ENCODE results near the gene SLIT1. TPM values are rescaled to one million over a fixed set of nuclear protein-coding genes. Genes with fewer than 3 reads are reported as not detected.

SLIT1 gene
- 9.5 and 13.5 TPM in 2 replicates for polyA plus RNA-seq
- 18.3 and 20.6 TPM in 2 replicates for polyA minus RNA-seq

- TF ChIP-seq CTCF (IDR thresholded peaks at IDR 0.05; ENCODE audit: poor library complexity, severe bottlenecking) (peak; percentile 62), RAD21 (conservative IDR thresholded peaks at IDR 0.05) (peak; percentile 36), EP300 (conservative IDR thresholded peaks at IDR 0.05; ENCODE audit: poor library complexity, severe bottlenecking) (no peak), EZH2 (IDR thresholded peaks at IDR 0.05; ENCODE audit: borderline replicate concordance, insufficient read depth, low read length, poor library complexity, severe bottlenecking) (no peak), MXI1 (conservative IDR thresholded peaks at IDR 0.05; ENCODE audit: poor library complexity, severe bottlenecking) (peak; percentile 57), TAF1 (IDR thresholded peaks at IDR 0.05; ENCODE audit: low read depth) (peak; percentile 54), SMC3 (conservative IDR thresholded peaks at IDR 0.05; ENCODE audit: poor library complexity) (peak; percentile 32), POLR2AphosphoS5 (IDR thresholded peaks at IDR 0.05) (peak; percentile 63), REST (IDR thresholded peaks at IDR 0.05; ENCODE audit: borderline replicate concordance) (no peak)
- Histone ChIP-seq H3K27ac (ENCODE audit: low read length) (no peak within 1 kb of the TSS), H3K4me3 (ENCODE audit: low read length) (peak within 1 kb of the TSS; percentile 82), H2AFZ (ENCODE audit: low read depth, low read length) (peak within 1 kb of the TSS; percentile 12), H3K4me2 (ENCODE audit: low read length) (peak within 1 kb of the TSS; percentile 50), H3F3A (ENCODE audit: insufficient read depth, low read length, poor library complexity, severe bottlenecking) (no peaks in the 10 kb centered on the region), H3K9ac (ENCODE audit: low read length) (peak within 1 kb of the TSS; percentile 58), H3K9me2 (ENCODE audit: insufficient read depth, low read length) (no peaks in the 10 kb centered on the region), H3K36me3 (ENCODE audit: insufficient read depth, low read length) (no peaks in the 10 kb centered on the region), H3K27me3 (ENCODE audit: insufficient read depth, low read depth, low read length) (peaks cover 34% of the 10 kb centered on the region), H4K20me1 (ENCODE audit: insufficient read depth) (no peaks in the 10 kb centered on the region), H3K9me3 (ENCODE audit: low read length) (no peaks in the 10 kb centered on the region), H3K79me2 (replicated peaks; ENCODE audit: insufficient read depth, low read length) (no peaks in the 10 kb centered on the region)
Measured at GRCh38 chr10:97185326-97186058, at the start of gene SLIT1. Gene SLIT1 (minus strand): TSS chr10:97185959. CDS start chr10:97185674, 285 bp downstream.

- Histone ChIP-seq H3F3A (ENCODE audit: insufficient read depth, low read length, poor library complexity, severe bottlenecking) (no peaks in the 10 kb centered on the region), H3K9me2 (ENCODE audit: insufficient read depth, low read length) (no peaks in the 10 kb centered on the region), H4K20me1 (ENCODE audit: insufficient read depth) (no peaks in the 10 kb centered on the region), H3K4me3 (ENCODE audit: low read length) (no peak overlapping the region), H3K27ac (ENCODE audit: low read length) (no peak overlapping the region), H3K4me2 (ENCODE audit: low read length) (no peak overlapping the region), H3K27me3 (ENCODE audit: insufficient read depth, low read depth, low read length) (no peaks in the 10 kb centered on the region), H3K9me3 (ENCODE audit: low read length) (no peaks in the 10 kb centered on the region), H2AFZ (ENCODE audit: low read depth, low read length) (no peak overlapping the region), H3K36me3 (ENCODE audit: insufficient read depth, low read length) (no peaks in the 10 kb centered on the region), H3K79me2 (replicated peaks; ENCODE audit: insufficient read depth, low read length) (no peaks in the 10 kb centered on the region), H3K9ac (ENCODE audit: low read length) (no peak overlapping the region)
- TF ChIP-seq REST (IDR thresholded peaks at IDR 0.05; ENCODE audit: borderline replicate concordance), result no peak
- TF ChIP-seq TAF1 (IDR thresholded peaks at IDR 0.05; ENCODE audit: low read depth), result no peak
- no peak for TF ChIP-seq RAD21 (conservative IDR thresholded peaks at IDR 0.05)
- TF ChIP-seq SMC3 (conservative IDR thresholded peaks at IDR 0.05; ENCODE audit: poor library complexity), result no peak
- no peak for TF ChIP-seq EZH2 (IDR thresholded peaks at IDR 0.05; ENCODE audit: borderline replicate concordance, insufficient read depth, low read length, poor library complexity, severe bottlenecking)
- no peak for TF ChIP-seq EP300 (conservative IDR thresholded peaks at IDR 0.05; ENCODE audit: poor library complexity, severe bottlenecking)
- no peak for TF ChIP-seq CTCF (IDR thresholded peaks at IDR 0.05; ENCODE audit: poor library complexity, severe bottlenecking)
- TF ChIP-seq POLR2AphosphoS5 (IDR thresholded peaks at IDR 0.05), result no peak
- TF ChIP-seq MXI1 (conservative IDR thresholded peaks at IDR 0.05; ENCODE audit: poor library complexity, severe bottlenecking), result no peak
Measured at GRCh38 chr10:97235353-97235752, 49.6 kb upstream of the SLIT1 start.

Data from neural cell (in vitro differentiated cells).